A549 (cell line): ENCODE data around the gene ILK. TPM values are rescaled to one million over a fixed set of nuclear protein-coding genes. Genes with fewer than 3 reads are reported as not detected.

Experiments used
- ATAC-seq, 2 experiments: fragments of 200-7000 bp in 1 of 2; fragments of >200 bp in 1 of 2; cut with Nextera tagmentation in 1 of 2; cut with Tn5 transposase in 1 of 2; 3 replicates each; pipeline versions ENCODE4 v1.8.0 to v1.9.1; 2018 to 2020; ENCODE audit warnings: mild to moderate bottlenecking in 1 of 2, moderate library complexity in 1 of 2
- CTCF ChIA-PET: fragments of 300-600 bp; sonication (Branson Sonifier 250); formaldehyde crosslinking; extraction: SDS; loops from one replicate; lab custom pipeline; 2021; ENCODE audit warnings: antibody characterized with exemption, inconsistent platforms; lab: Yijun Ruan, JAX
- POLR2A ChIA-PET: fragments of 350-600 bp; formaldehyde crosslinking; extraction: SDS; loops from one replicate; lab custom pipeline; 2021; ENCODE audit warnings: antibody characterized with exemption, inconsistent platforms; lab: Yijun Ruan, JAX
- DNase-seq, 2 experiments: peaks; one replicate each; pipeline versions ENCODE4 v3.0.0 to v3.0.0-alpha.2; 2011 to 2016; ENCODE audit warnings: low read depth in 1 of 2, low spot score in 1 of 2
- FAIRE-seq: peaks from 2 replicates; lab custom pipeline; 2011; peaks lifted over from hg19 to GRCh38; lab: Jason Lieb, UNC
- H3K27ac ChIP-seq, 2 experiments: fragments of >200 bp; sonication (Bioruptor Twin); formaldehyde crosslinking; 3 replicates each; pipeline ENCODE4 v1.5.1; 2016 to 2017
- H3K4me1 ChIP-seq: fragments of >200 bp; sonication (Bioruptor Twin); formaldehyde crosslinking; 3 replicates; pipeline ENCODE4 v1.6.1; 2016
- H3K4me2 ChIP-seq: fragments of >200 bp; sonication (Bioruptor Twin); formaldehyde crosslinking; 3 replicates; pipeline ENCODE4 v1.6.1; 2016
- H3K4me3 ChIP-seq: fragments of >200 bp; sonication (Bioruptor Twin); formaldehyde crosslinking; 3 replicates; pipeline ENCODE4 v1.5.1; 2016
- H3K9me3 ChIP-seq: fragments of >200 bp; sonication (Bioruptor Twin); formaldehyde crosslinking; 3 replicates; pipeline ENCODE4 v1.6.1; 2016
- CBX2 ChIP-seq: fragments of 200-600 bp; sonication (generic); IDR thresholded peaks from 2 replicates; pipeline ENCODE4 v1.6.1; 2016; ENCODE audit warnings: low read depth, mild to moderate bottlenecking, borderline replicate concordance
- CEBPB ChIP-seq, 2 experiments: fragments of >200 bp in 1 of 2; sonication (Bioruptor Twin) in 1 of 2; formaldehyde crosslinking in 1 of 2; IDR thresholded peaks; 2 replicates each; pipeline ENCODE4 v1.6.1; 2012 to 2016
- EHMT2 ChIP-seq: fragments of 200-600 bp; sonication (generic); IDR thresholded peaks from 2 replicates; pipeline ENCODE4 v1.6.1; 2016; ENCODE audit warnings: antibody characterized with exemption, low read depth, mild to moderate bottlenecking, moderate library complexity
- EP300 ChIP-seq, 2 experiments: fragments of >200 bp; sonication (Bioruptor Twin); formaldehyde crosslinking; IDR thresholded peaks; 2 replicates in 1 of 2; 3 replicates in 1 of 2; pipeline ENCODE4 v1.6.1; 2016 to 2017
- FOSL2 ChIP-seq, 2 experiments: fragments of 450-650 bp in 1 of 2; fragments of >200 bp in 1 of 2; sonication (Bioruptor Twin) in 1 of 2; formaldehyde crosslinking; IDR thresholded peaks; 2 replicates each; pipeline versions ENCODE4 v1.5.0 to v1.6.1; 2016 to 2020; ENCODE audit warnings: mild to moderate bottlenecking in 1 of 2, moderate library complexity in 1 of 2
- GATA3 ChIP-seq: IDR thresholded peaks from 2 replicates; pipeline ENCODE4 v1.6.1; 2012; ENCODE audit warnings: borderline replicate concordance
- HES2 ChIP-seq: fragments of >200 bp; sonication (Bioruptor Twin); formaldehyde crosslinking; IDR thresholded peaks from 2 replicates; pipeline ENCODE4 v1.6.1; 2016
- HOXA7 ChIP-seq: fragments of 250-450 bp; sonication (Bioruptor Pico); IDR thresholded peaks from 2 replicates; pipeline ENCODE4 v1.5.0; 2020; ENCODE audit warnings: mild to moderate bottlenecking, moderate library complexity
- HOXB13 ChIP-seq: fragments of 250-450 bp; sonication (Bioruptor Pico); IDR thresholded peaks from 2 replicates; pipeline ENCODE4 v1.5.0; 2020; ENCODE audit warnings: low read depth, mild to moderate bottlenecking, moderate library complexity
- HOXB5 ChIP-seq: fragments of 250-450 bp; sonication (Bioruptor Pico); IDR thresholded peaks from 2 replicates; pipeline ENCODE4 v1.5.0; 2020; ENCODE audit warnings: mild to moderate bottlenecking, moderate library complexity
- JUN ChIP-seq, 2 experiments: fragments of >200 bp; sonication (Bioruptor Twin); formaldehyde crosslinking; IDR thresholded peaks; 2 replicates in 1 of 2; 3 replicates in 1 of 2; pipeline ENCODE4 v1.6.1; 2016 to 2017
- JUNB ChIP-seq: fragments of >200 bp; sonication (Bioruptor Twin); formaldehyde crosslinking; IDR thresholded peaks from 2 replicates; pipeline ENCODE4 v1.6.1; 2016
- KDM1A ChIP-seq: fragments of 200-600 bp; sonication (generic); IDR thresholded peaks from 2 replicates; pipeline ENCODE4 v1.6.1; 2016; ENCODE audit warnings: low read depth, mild to moderate bottlenecking
- KDM5A ChIP-seq: fragments of 200-600 bp; sonication (generic); IDR thresholded peaks from 2 replicates; pipeline ENCODE4 v1.6.1; 2016; ENCODE audit warnings: antibody characterized with exemption, mild to moderate bottlenecking
- MAX ChIP-seq: IDR thresholded peaks from 2 replicates; pipeline ENCODE4 v1.6.1; 2012
- MAZ ChIP-seq: fragments of 150-350 bp; IDR thresholded peaks from 2 replicates; pipeline ENCODE4 v1.6.1; 2014; ENCODE audit warnings: antibody characterized with exemption, low read depth, low read length, borderline replicate concordance
- MYC ChIP-seq: IDR thresholded peaks from 2 replicates; pipeline ENCODE4 v1.6.1; 2012; ENCODE audit warnings: mild to moderate bottlenecking, inconsistent platforms, low read length, improper control_type of control experiment, borderline replicate concordance
- NFE2L2 ChIP-seq: fragments of 150-350 bp; conservative IDR thresholded peaks from 2 replicates; pipeline ENCODE4 v1.6.1; 2014; ENCODE audit warnings: low read length
- NPAS2 ChIP-seq: fragments of 250-450 bp; sonication (Bioruptor Pico); IDR thresholded peaks from 2 replicates; pipeline ENCODE4 v1.8.0; 2022; ENCODE audit warnings: mild to moderate bottlenecking, moderate library complexity, borderline replicate concordance
- RARB ChIP-seq: fragments of 250-450 bp; sonication (Bioruptor Pico); IDR thresholded peaks from 2 replicates; pipeline ENCODE4 v1.8.0; 2021; ENCODE audit warnings: mild to moderate bottlenecking, moderate library complexity
- RCOR1 ChIP-seq: fragments of 150-350 bp; IDR thresholded peaks from 2 replicates; pipeline ENCODE4 v1.6.1; 2014; ENCODE audit warnings: antibody characterized with exemption, low read length, low read depth
- REST ChIP-seq: fragments of 200-600 bp; sonication (generic); IDR thresholded peaks from 2 replicates; pipeline ENCODE4 v1.6.1; 2016; ENCODE audit warnings: antibody characterized with exemption, mild to moderate bottlenecking, moderate library complexity
- RFX5 ChIP-seq: fragments of 450-650 bp; IDR thresholded peaks from 2 replicates; pipeline ENCODE4 v1.7.1; 2014; ENCODE audit warnings: antibody characterized with exemption, mild to moderate bottlenecking, moderate library complexity
- SREBF2 ChIP-seq: fragments of 450-650 bp; IDR thresholded peaks from 2 replicates; pipeline ENCODE4 v1.6.1; 2014; ENCODE audit warnings: mild to moderate bottlenecking, moderate library complexity
- ZC3H11A ChIP-seq: fragments of 450-650 bp; IDR thresholded peaks from 2 replicates; pipeline ENCODE4 v1.6.1; 2014; ENCODE audit warnings: antibody characterized with exemption, mild to moderate bottlenecking
- ZNF302 ChIP-seq: fragments of 250-450 bp; sonication (Bioruptor Pico); IDR thresholded peaks from 2 replicates; pipeline ENCODE4 v1.9.0; 2021; ENCODE audit warnings: inconsistent platforms, mild to moderate bottlenecking, moderate library complexity
- WGBS: methylation state at CpG from one replicate; pipeline ENCODE4 v1.1.6; 2017; ENCODE audit errors: missing lambda C conversion rate; 5-methylcytosine and 5-hydroxymethylcytosine counted together
- polyA plus RNA-seq, 4 experiments: library from polyadenylated mRNA; depleted of rRNA in 3 of 4; stranded (reverse); fragments of >200 nt; fragmentation: RNase III in 1 of 4; extraction: RNeasy Plus Mini Kit Qiagen cat#74134 plus additional on column Dnase treatment in 1 of 4; gene quantifications; 2 replicates in 3 of 4; 3 replicates in 1 of 4; pipeline ENCODE4 v1.2.3, GENCODE V29; 2011 to 2017
- TF ChIP-seq, protein P1 (sequence below): IDR thresholded peaks from 2 replicates; pipeline ENCODE4 v1.6.1; 2012; ENCODE audit warnings: low read depth, borderline replicate concordance
- TF ChIP-seq, protein P2 (sequence below): fragments of 250-450 bp; sonication (Bioruptor Pico); IDR thresholded peaks from 2 replicates; pipeline ENCODE4 v1.5.0; 2020; ENCODE audit warnings: low read depth, mild to moderate bottlenecking, moderate library complexity
- TF ChIP-seq, protein P3 (sequence below): fragments of >200 bp; sonication (Bioruptor Twin); formaldehyde crosslinking; IDR thresholded peaks from 3 replicates; pipeline ENCODE4 v1.5.1; 2016

ILK gene
- polyA plus RNA-seq, 2 of the 4 experiments (the other 2 are of a cell fraction), result 108 to 109 TPM

GRCh38 chr11:6584528-6584927, 19.0 kb upstream of the ILK start:
- no peak for TF ChIP-seq JUN (IDR thresholded peaks at IDR 0.05)
- TF ChIP-seq, protein P1, sequence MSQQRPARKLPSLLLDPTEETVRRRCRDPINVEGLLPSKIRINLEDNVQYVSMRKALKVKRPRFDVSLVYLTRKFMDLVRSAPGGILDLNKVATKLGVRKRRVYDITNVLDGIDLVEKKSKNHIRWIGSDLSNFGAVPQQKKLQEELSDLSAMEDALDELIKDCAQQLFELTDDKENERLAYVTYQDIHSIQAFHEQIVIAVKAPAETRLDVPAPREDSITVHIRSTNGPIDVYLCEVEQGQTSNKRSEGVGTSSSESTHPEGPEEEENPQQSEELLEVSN, result no peak
- no peak for TF ChIP-seq FOSL2 (IDR thresholded peaks at IDR 0.05)
- TF ChIP-seq FOSL2 (CRISPR knock-in tag; IDR thresholded peaks at IDR 0.05), result no peak
- no peak for TF ChIP-seq MYC
- no peak for TF ChIP-seq NPAS2 (CRISPR knock-in tag)
- TF ChIP-seq MAX, result no peak
- no peak for TF ChIP-seq HOXB13 (CRISPR knock-in tag)
- TF ChIP-seq ZC3H11A, result no peak
- no peak for TF ChIP-seq HOXA7 (CRISPR knock-in tag)
- no peak for TF ChIP-seq RCOR1
- no peak for TF ChIP-seq RARB (CRISPR knock-in tag)
- no peak for TF ChIP-seq KDM5A
- no peak for TF ChIP-seq ZNF302 (CRISPR knock-in tag)
- no peak for TF ChIP-seq MAZ
- TF ChIP-seq, protein P2, sequence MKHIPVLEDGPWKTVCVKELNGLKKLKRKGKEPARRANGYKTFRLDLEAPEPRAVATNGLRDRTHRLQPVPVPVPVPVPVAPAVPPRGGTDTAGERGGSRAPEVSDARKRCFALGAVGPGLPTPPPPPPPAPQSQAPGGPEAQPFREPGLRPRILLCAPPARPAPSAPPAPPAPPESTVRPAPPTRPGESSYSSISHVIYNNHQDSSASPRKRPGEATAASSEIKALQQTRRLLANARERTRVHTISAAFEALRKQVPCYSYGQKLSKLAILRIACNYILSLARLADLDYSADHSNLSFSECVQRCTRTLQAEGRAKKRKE (CRISPR knock-in tag), result no peak
- TF ChIP-seq EP300 (IDR thresholded peaks at IDR 0.05), result no peak
- no peak for TF ChIP-seq HES2
- no peak for TF ChIP-seq CEBPB (IDR thresholded peaks at IDR 0.05)
- TF ChIP-seq CBX2, result no peak
- ATAC-seq (no peak), DNase-seq (no peak), FAIRE-seq (peak; percentile 36)
- POLR2A ChIA-PET, result no interaction called here
- WGBS, result 65% methylated on average over 4 of the region's 4 CpGs
- Histone ChIP-seq H3K27ac (no peak overlapping the region), H3K4me1 (no peaks in the 10 kb centered on the region), H3K4me2 (no peak overlapping the region), H3K9me3 (peaks cover 12% of the 10 kb centered on the region), H3K4me3 (no peak overlapping the region)
- CTCF ChIA-PET, result no interaction called here

GRCh38 chr11:6586434-6587359, 16.9 kb upstream of the ILK start:
- Histone ChIP-seq H3K9me3 (peaks cover 12% of the 10 kb centered on the region), H3K4me3 (no peak overlapping the region), H3K4me1 (no peaks in the 10 kb centered on the region), H3K4me2 (no peak overlapping the region), H3K27ac (no peak overlapping the region)
- WGBS, result 89% methylated on average over 18 of the region's 25 CpGs
- ATAC-seq (peak; percentile 28 to 47; a peak in 4 of 6 replicates), FAIRE-seq (no peak), DNase-seq (no peak)
- POLR2A ChIA-PET, result no interaction called here
- CTCF ChIA-PET, result interaction anchor here (1.0 to 1.5 kb wide), 3 partner anchors 10 to 208 kb away, joined by 3 to 4 read pairs (median 3); no protein-coding TSS in a partner anchor
- TF ChIP-seq NFE2L2 (no peak), JUNB (no peak), EHMT2 (no peak), RFX5 (no peak), HOXB5 (no peak), SREBF2 (no peak), CBX2 (no peak), REST (no peak), KDM1A (no peak), HOXB13 (CRISPR knock-in tag) (no peak), GATA3 (no peak)
- TF ChIP-seq, protein P3, sequence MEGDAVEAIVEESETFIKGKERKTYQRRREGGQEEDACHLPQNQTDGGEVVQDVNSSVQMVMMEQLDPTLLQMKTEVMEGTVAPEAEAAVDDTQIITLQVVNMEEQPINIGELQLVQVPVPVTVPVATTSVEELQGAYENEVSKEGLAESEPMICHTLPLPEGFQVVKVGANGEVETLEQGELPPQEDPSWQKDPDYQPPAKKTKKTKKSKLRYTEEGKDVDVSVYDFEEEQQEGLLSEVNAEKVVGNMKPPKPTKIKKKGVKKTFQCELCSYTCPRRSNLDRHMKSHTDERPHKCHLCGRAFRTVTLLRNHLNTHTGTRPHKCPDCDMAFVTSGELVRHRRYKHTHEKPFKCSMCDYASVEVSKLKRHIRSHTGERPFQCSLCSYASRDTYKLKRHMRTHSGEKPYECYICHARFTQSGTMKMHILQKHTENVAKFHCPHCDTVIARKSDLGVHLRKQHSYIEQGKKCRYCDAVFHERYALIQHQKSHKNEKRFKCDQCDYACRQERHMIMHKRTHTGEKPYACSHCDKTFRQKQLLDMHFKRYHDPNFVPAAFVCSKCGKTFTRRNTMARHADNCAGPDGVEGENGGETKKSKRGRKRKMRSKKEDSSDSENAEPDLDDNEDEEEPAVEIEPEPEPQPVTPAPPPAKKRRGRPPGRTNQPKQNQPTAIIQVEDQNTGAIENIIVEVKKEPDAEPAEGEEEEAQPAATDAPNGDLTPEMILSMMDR, result no peak
- TF ChIP-seq, protein P1, result no peak
